Suprapubic skin (tissue), 3 donors: ENCODE data around the gene CDK5RAP2.

Source experiments
- EP300 ChIP-seq: sonication (generic); formaldehyde crosslinking; IDR thresholded peaks from one replicate; pipeline ENCODE4 v1.6.1; 2017; ENCODE audit warnings: antibody characterized with exemption
- POLR2A ChIP-seq, 2 donors: fragments of 450-650 bp; IDR thresholded peaks; one replicate each; pipeline ENCODE4 v1.6.1; 2017; ENCODE audit warnings: antibody characterized with exemption in 2 of 2, mild to moderate bottlenecking in 2 of 2, moderate library complexity in 2 of 2
- TF ChIP-seq, protein P1 (sequence below), 2 donors: fragments of 200-600 bp in 1 of 2; fragments of 450-650 bp in 1 of 2; sonication (generic) in 1 of 2; IDR thresholded peaks; one replicate each; pipeline ENCODE4 v1.5.1; 2016 to 2019; ENCODE audit warnings: antibody characterized with exemption in 2 of 2, mild to moderate bottlenecking in 1 of 2, moderate library complexity in 1 of 2

DNA sequence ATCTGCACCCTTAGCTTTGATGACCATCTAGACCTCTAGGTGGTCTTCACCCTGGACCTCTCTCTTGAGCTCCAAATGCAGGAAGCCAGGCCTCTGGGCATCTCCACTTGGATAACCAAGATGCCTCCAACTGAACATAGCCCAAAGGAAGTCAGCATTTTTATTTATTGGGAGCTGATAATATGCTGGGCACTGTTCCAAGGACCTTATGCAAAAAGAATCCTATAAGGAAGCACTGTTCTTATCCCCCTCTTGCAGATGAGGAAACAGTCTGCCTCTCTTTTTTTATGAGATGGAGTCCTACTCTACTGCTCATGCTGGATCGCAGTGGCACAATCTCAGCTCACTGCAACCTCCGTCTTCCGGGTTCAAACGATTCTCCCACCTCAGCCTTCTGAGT, 219.9 kb downstream of the CDK5RAP2 start:
- TF ChIP-seq POLR2A (IDR thresholded peaks at IDR 0.05) = no peak
- no peak for TF ChIP-seq EP300
- TF ChIP-seq, protein P1, sequence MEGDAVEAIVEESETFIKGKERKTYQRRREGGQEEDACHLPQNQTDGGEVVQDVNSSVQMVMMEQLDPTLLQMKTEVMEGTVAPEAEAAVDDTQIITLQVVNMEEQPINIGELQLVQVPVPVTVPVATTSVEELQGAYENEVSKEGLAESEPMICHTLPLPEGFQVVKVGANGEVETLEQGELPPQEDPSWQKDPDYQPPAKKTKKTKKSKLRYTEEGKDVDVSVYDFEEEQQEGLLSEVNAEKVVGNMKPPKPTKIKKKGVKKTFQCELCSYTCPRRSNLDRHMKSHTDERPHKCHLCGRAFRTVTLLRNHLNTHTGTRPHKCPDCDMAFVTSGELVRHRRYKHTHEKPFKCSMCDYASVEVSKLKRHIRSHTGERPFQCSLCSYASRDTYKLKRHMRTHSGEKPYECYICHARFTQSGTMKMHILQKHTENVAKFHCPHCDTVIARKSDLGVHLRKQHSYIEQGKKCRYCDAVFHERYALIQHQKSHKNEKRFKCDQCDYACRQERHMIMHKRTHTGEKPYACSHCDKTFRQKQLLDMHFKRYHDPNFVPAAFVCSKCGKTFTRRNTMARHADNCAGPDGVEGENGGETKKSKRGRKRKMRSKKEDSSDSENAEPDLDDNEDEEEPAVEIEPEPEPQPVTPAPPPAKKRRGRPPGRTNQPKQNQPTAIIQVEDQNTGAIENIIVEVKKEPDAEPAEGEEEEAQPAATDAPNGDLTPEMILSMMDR (IDR thresholded peaks at IDR 0.05) = no peak
